SK-N-SH (cell line): ENCODE data around the gene RAPGEF2.

Experiments used
- CHD2 ChIP-seq: fragments of 150-350 bp; IDR thresholded peaks from 2 replicates; pipeline ENCODE4 v1.6.1; 2018; ENCODE audit warnings: low read length; ENCODE audit not compliant: partially characterized antibody
- CTCF ChIP-seq: fragments of 200-600 bp; sonication (generic); IDR thresholded peaks from 2 replicates; pipeline ENCODE4 v1.6.1; 2017; ENCODE audit warnings: antibody characterized with exemption, mild to moderate bottlenecking, moderate library complexity
- ELF1 ChIP-seq: IDR thresholded peaks from 2 replicates; pipeline ENCODE4 v1.4.0; 2012
- EZH2phosphoT487 ChIP-seq: fragments of 200-600 bp; sonication (generic); IDR thresholded peaks from 2 replicates; pipeline ENCODE4 v1.6.1; 2017; ENCODE audit warnings: low read depth, mixed run types, mild to moderate bottlenecking, antibody characterized with exemption, moderate library complexity, borderline replicate concordance
- JUND ChIP-seq: IDR thresholded peaks from 2 replicates; pipeline ENCODE4 v1.4.0; 2012
- MAX ChIP-seq: IDR thresholded peaks from 2 replicates; pipeline ENCODE4 v1.4.0; 2012; ENCODE audit warnings: low read depth
- RAD21 ChIP-seq: IDR thresholded peaks from 2 replicates; pipeline ENCODE4 v1.6.1; 2012; ENCODE audit warnings: mild to moderate bottlenecking, low read length
- RCOR1 ChIP-seq: fragments of 150-350 bp; IDR thresholded peaks from 2 replicates; pipeline ENCODE4 v1.6.1; 2017; ENCODE audit warnings: antibody characterized with exemption, low read length
- REST ChIP-seq: IDR thresholded peaks from 2 replicates; pipeline ENCODE4 v1.6.1; 2012; ENCODE audit warnings: mild to moderate bottlenecking, low read depth, low read length, moderate library complexity
- SMC3 ChIP-seq: IDR thresholded peaks from 2 replicates; pipeline ENCODE4 v1.6.1; 2012; ENCODE audit warnings: low read depth, low read length, improper control_type of control experiment
- TAF1 ChIP-seq: IDR thresholded peaks from 2 replicates; pipeline ENCODE4 v1.6.1; 2012; ENCODE audit warnings: low read depth, mild to moderate bottlenecking, low read length, moderate library complexity, borderline replicate concordance
- YY1 ChIP-seq: IDR thresholded peaks from 2 replicates; pipeline ENCODE4 v1.4.0; 2012; ENCODE audit warnings: low read depth, mild to moderate bottlenecking
- ZBTB33 ChIP-seq: IDR thresholded peaks from 2 replicates; pipeline ENCODE4 v1.4.0; 2012; ENCODE audit warnings: low read depth, borderline replicate concordance

GRCh38 chr4:159272273-159273140, 169.6 kb downstream of the RAPGEF2 start:
- TF ChIP-seq RAD21 (no peak), YY1 (no peak), RCOR1 (no peak), EZH2phosphoT487 (no peak), CHD2 (no peak), ZBTB33 (no peak), REST (no peak), SMC3 (no peak), JUND (peak; percentile 19; the same call in 1 of the 2 replicates), TAF1 (no peak), ELF1 (no peak), MAX (no peak), CTCF (no peak)
